CD14-positive monocyte (primary cell): Measurements from ENCODE around the gene RASGRP1. TPM values are rescaled to one million over a fixed set of nuclear protein-coding genes. Genes with fewer than 3 reads are reported as not detected.

Experiments
- DNase-seq, 3 donors: peaks; one replicate each; pipeline ENCODE4 v3.0.0-alpha.2; 2011 to 2022
- H2AFZ ChIP-seq: 2 replicates; pipeline ENCODE4 v1.6.0; 2012; ENCODE audit warnings: mild to moderate bottlenecking, low read depth, low read length, inconsistent platforms; ENCODE audit not compliant: insufficient read depth, poor library complexity, severe bottlenecking
- H3K27ac ChIP-seq, 2 donors: 1 replicate in 1 of 2; 2 replicates in 1 of 2; pipeline ENCODE4 v1.5.1; 2012 to 2013; ENCODE audit warnings: low read length in 2 of 2, control low read depth in 1 of 2, inconsistent platforms in 1 of 2, low read depth in 1 of 2, mild to moderate bottlenecking in 1 of 2
- H3K27me3 ChIP-seq, 2 donors: one replicate each; pipeline versions ENCODE4 v1.6.0 to v1.6.1; 2011 to 2013; ENCODE audit warnings: low read length in 2 of 2; ENCODE audit not compliant: control insufficient read depth in 2 of 2, insufficient read depth in 2 of 2
- H3K36me3 ChIP-seq, 2 donors: replicated peaks in 1 of 2; 1 replicate in 1 of 2; 2 replicates in 1 of 2; pipeline versions ENCODE4 v1.5.1 to v1.6.1; 2012 to 2013; ENCODE audit warnings: low read length in 2 of 2, control low read depth in 1 of 2, inconsistent platforms in 1 of 2, mild to moderate bottlenecking in 1 of 2; ENCODE audit not compliant: insufficient read depth in 2 of 2, control insufficient read depth in 1 of 2
- H3K4me1 ChIP-seq, 2 donors: 1 replicate in 1 of 2; 2 replicates in 1 of 2; pipeline versions ENCODE4 v1.5.1 to v1.6.1; 2012 to 2013; ENCODE audit warnings: low read length in 2 of 2, control low read depth in 1 of 2, inconsistent platforms in 1 of 2, mild to moderate bottlenecking in 1 of 2, moderate library complexity in 1 of 2; ENCODE audit not compliant: insufficient read depth in 2 of 2, control insufficient read depth in 1 of 2
- H3K4me2 ChIP-seq: replicated peaks from 2 replicates; pipeline ENCODE3; 2012; ENCODE audit warnings: low read length, moderate library complexity, mild to moderate bottlenecking; ENCODE audit not compliant: poor library complexity, severe bottlenecking; ENCODE audit errors: extremely low read depth
- H3K4me3 ChIP-seq, 3 experiments: fragments of 200-600 bp in 1 of 3; sonication (generic) in 1 of 3; replicated peaks in 1 of 3; 1 replicate in 2 of 3; 2 replicates in 1 of 3; pipeline ENCODE4 v1.5.1; 2011 to 2013; ENCODE audit warnings: low read length in 3 of 3, mild to moderate bottlenecking in 3 of 3, control low read depth in 2 of 3, low read depth in 2 of 3, inconsistent platforms in 1 of 3, moderate library complexity in 1 of 3
- H3K79me2 ChIP-seq: 2 replicates; pipeline ENCODE4 v1.6.0; 2012; ENCODE audit warnings: mild to moderate bottlenecking, control low read depth, inconsistent platforms, low read length, moderate library complexity; ENCODE audit not compliant: insufficient read depth
- H3K9ac ChIP-seq: 2 replicates; pipeline ENCODE4 v1.6.0; 2017; ENCODE audit warnings: low read length, mild to moderate bottlenecking; ENCODE audit not compliant: insufficient read depth, poor library complexity, severe bottlenecking
- H3K9me3 ChIP-seq, 2 donors: replicated peaks in 1 of 2; 1 replicate in 1 of 2; 2 replicates in 1 of 2; pipeline versions ENCODE4 v1.5.1 to v1.6.1; 2012 to 2013; ENCODE audit warnings: low read length in 2 of 2, control low read depth in 1 of 2; ENCODE audit not compliant: control insufficient read depth in 1 of 2, insufficient read depth in 1 of 2
- H4K20me1 ChIP-seq: 2 replicates; pipeline ENCODE4 v1.6.0; 2012; ENCODE audit warnings: mild to moderate bottlenecking, low read length, control low read depth, moderate library complexity; ENCODE audit not compliant: insufficient read depth
- H3K27ac Mint-ChIP-seq, 7 donors: one replicate each; pipeline ENCODE4 v1.8.0; 2020; ENCODE audit warnings: mild to moderate bottlenecking in 7 of 7, mixed read lengths in 7 of 7, moderate library complexity in 6 of 7, inconsistent platforms in 2 of 7
- H3K27me3 Mint-ChIP-seq, 3 donors: one replicate each; pipeline ENCODE4 v1.8.0; 2021 to 2022; ENCODE audit warnings: low read depth in 3 of 3, mild to moderate bottlenecking in 3 of 3, mixed read lengths in 3 of 3, moderate library complexity in 3 of 3, inconsistent platforms in 1 of 3
- H3K36me3 Mint-ChIP-seq, 2 donors: one replicate each; pipeline ENCODE4 v1.8.0; 2020; ENCODE audit warnings: mixed read lengths in 2 of 2, inconsistent platforms in 1 of 2, mild to moderate bottlenecking in 1 of 2
- H3K4me1 Mint-ChIP-seq: one replicate; pipeline ENCODE4 v1.8.0; 2020; ENCODE audit warnings: mild to moderate bottlenecking, mixed read lengths
- H3K4me3 Mint-ChIP-seq, 2 donors: one replicate each; pipeline ENCODE4 v1.8.0; 2020; ENCODE audit warnings: mild to moderate bottlenecking in 2 of 2, mixed read lengths in 2 of 2, moderate library complexity in 1 of 2
- H3K9me3 Mint-ChIP-seq, 7 donors: one replicate each; pipeline ENCODE4 v1.8.0; 2020 to 2022; ENCODE audit warnings: mixed read lengths in 7 of 7, mild to moderate bottlenecking in 6 of 7, moderate library complexity in 6 of 7, inconsistent platforms in 2 of 7
- WGBS: methylation state at CpG from one replicate; pipeline ENCODE4 v1.1.5; 2013; ENCODE audit warnings: missing lambda C conversion rate; ENCODE audit not compliant: insufficient coverage; 5-methylcytosine and 5-hydroxymethylcytosine counted together
- intact Hi-C, 2 donors: fragments of 100-400 bp; cut with micrococcal nuclease; formaldehyde crosslinking; loops; one replicate each; pipeline versions ENCODE4 v1.15.0 to v1.15.1; 2023
- polyA plus RNA-seq, 3 donors: library from polyadenylated mRNA; depleted of rRNA in 1 of 3; unstranded in 2 of 3; stranded (reverse) in 1 of 3; fragments of 300-500 nt in 2 of 3; fragments of >200 nt in 1 of 3; fragmentation: Illumina TruSeq in 2 of 3; gene quantifications; 1 replicate in 2 of 3; 2 replicates in 1 of 3; pipeline ENCODE4 v1.2.3, GENCODE V29; 2012 to 2021
- TF ChIP-seq, protein P1 (sequence below): fragments of 200-600 bp; IDR thresholded peaks from one replicate; pipeline ENCODE4 v1.8.0; 2022; ENCODE audit warnings: antibody characterized with exemption, mild to moderate bottlenecking

The RASGRP1 gene
- polyA plus RNA-seq, 3 donors, result 0.05 to 0.38 (median 0.13) TPM

DNA sequence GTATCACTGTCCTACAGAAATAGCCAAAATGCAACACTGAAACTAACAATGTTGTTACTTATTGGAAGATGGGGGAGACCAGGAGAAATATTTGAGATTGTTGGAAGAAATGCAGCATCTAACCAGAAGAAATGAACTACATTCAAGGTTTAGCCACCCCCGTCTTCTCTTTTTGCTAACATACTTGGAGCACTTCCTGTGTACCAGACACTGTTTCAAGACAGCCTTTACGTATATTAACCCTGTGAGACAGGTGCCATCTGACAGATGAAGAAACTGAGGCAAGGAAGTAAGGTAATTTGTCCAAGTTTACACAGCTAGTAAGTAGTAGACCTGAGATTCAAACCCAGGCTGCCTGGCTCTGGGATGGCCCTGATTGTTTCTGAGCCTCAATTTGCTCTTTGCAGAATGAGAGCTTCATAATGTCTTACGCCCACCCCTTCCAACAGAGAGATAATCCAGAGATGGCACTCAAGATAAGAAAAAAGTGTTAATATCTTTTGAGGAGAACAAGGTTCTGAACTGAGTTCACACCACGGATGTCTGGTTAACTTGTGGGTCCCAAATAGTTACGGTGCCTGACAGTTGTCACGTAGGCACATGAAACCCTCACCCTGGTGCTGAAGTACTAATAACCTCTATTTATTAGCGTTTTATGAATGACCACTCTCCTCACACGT, 26.1 kb downstream of the RASGRP1 start:
- Histone ChIP-seq H3K27ac (no peak overlapping the region), H3K27me3 (no peaks in the 10 kb centered on the region), H3K9me3 (no peaks in the 10 kb centered on the region), H2AFZ (no peak overlapping the region), H3K79me2 (no peaks in the 10 kb centered on the region), H3K4me3 (no peak overlapping the region), H3K9ac (no peak overlapping the region), H4K20me1 (no peaks in the 10 kb centered on the region), H3K4me2 (no peak overlapping the region), H3K4me1 (no peaks in the 10 kb centered on the region), H3K36me3 (no peaks in the 10 kb centered on the region)
- TF ChIP-seq, protein P1, sequence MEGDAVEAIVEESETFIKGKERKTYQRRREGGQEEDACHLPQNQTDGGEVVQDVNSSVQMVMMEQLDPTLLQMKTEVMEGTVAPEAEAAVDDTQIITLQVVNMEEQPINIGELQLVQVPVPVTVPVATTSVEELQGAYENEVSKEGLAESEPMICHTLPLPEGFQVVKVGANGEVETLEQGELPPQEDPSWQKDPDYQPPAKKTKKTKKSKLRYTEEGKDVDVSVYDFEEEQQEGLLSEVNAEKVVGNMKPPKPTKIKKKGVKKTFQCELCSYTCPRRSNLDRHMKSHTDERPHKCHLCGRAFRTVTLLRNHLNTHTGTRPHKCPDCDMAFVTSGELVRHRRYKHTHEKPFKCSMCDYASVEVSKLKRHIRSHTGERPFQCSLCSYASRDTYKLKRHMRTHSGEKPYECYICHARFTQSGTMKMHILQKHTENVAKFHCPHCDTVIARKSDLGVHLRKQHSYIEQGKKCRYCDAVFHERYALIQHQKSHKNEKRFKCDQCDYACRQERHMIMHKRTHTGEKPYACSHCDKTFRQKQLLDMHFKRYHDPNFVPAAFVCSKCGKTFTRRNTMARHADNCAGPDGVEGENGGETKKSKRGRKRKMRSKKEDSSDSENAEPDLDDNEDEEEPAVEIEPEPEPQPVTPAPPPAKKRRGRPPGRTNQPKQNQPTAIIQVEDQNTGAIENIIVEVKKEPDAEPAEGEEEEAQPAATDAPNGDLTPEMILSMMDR, result no peak
- H3K27ac Mint-ChIP-seq, result no peak overlapping the region
- intact Hi-C loops, result no loop called here
- no peaks in the 10 kb centered on the region for H3K9me3 Mint-ChIP-seq
- H3K4me1 Mint-ChIP-seq, result no peaks in the 10 kb centered on the region
- no peak overlapping the region for H3K4me3 Mint-ChIP-seq
- no peaks in the 10 kb centered on the region for H3K36me3 Mint-ChIP-seq
- WGBS, result 100% methylated on average over 1 of the region's 8 CpGs
- no peak for DNase-seq
- H3K27me3 Mint-ChIP-seq, result no peaks in the 10 kb centered on the region

DNA sequence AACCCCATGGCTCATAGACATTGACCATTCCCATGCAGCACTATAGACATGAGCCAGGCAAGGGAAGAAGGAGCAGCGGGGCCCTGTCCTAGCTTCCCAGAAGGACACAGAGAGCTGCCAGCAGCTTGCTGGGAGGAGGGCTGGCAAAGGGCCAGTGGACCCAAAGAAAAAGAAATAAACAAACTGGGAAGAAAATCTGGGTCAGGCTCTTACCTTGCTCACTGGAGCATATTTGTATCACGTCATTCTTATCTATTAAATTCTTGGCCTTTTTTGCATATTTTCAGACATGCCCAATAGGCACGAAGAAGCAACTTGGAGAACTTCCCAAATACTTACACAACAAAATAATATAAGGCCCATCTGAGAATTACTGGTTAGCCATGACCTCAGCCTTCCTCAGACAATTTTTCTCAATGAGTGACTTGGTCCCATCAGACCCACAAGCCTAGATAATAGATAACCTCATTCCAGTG, 28.4 kb downstream of the RASGRP1 start:
- Histone ChIP-seq H4K20me1 (no peaks in the 10 kb centered on the region), H3K9ac (no peak overlapping the region), H3K27me3 (no peaks in the 10 kb centered on the region), H3K9me3 (no peaks in the 10 kb centered on the region), H3K4me2 (no peak overlapping the region), H3K36me3 (no peaks in the 10 kb centered on the region), H2AFZ (no peak overlapping the region), H3K4me1 (no peaks in the 10 kb centered on the region), H3K27ac (no peak overlapping the region), H3K4me3 (no peak overlapping the region), H3K79me2 (no peaks in the 10 kb centered on the region)
- intact Hi-C loops, result no loop called here
- H3K27ac Mint-ChIP-seq, result no peak overlapping the region
- no peak overlapping the region for H3K4me3 Mint-ChIP-seq
- no peak for DNase-seq
- no peaks in the 10 kb centered on the region for H3K36me3 Mint-ChIP-seq
- peaks cover 0 to 3% (median 0%) of the 10 kb centered on the region in 3 donors for H3K27me3 Mint-ChIP-seq
- H3K4me1 Mint-ChIP-seq, result no peaks in the 10 kb centered on the region
- WGBS, result 100% methylated on average over 2 of the region's 3 CpGs
- TF ChIP-seq, protein P1, result no peak
- no peaks in the 10 kb centered on the region for H3K9me3 Mint-ChIP-seq
